Omental fat pad (tissue), 4 donors: ENCODE data around the gene CXCL1. TPM values are rescaled to one million over a fixed set of nuclear protein-coding genes. Genes with fewer than 3 reads are reported as not detected.

ENCODE experiments used
- ATAC-seq: fragments of 150-250 bp; one replicate; pipeline ENCODE4 v1.9.1; 2016; ENCODE audit warnings: mild to moderate bottlenecking, moderate library complexity; ENCODE audit not compliant: low FRiP score
- DNase-seq: peaks from one replicate; pipeline ENCODE4 v3.0.0-alpha.2; 2019; ENCODE audit warnings: low spot score
- CTCF ChIP-seq, 3 donors: fragments of 450-650 bp; IDR thresholded peaks; one replicate each; pipeline ENCODE4 v1.5.1; 2016 to 2017; ENCODE audit warnings: antibody characterized with exemption in 3 of 3, mild to moderate bottlenecking in 3 of 3, moderate library complexity in 2 of 3
- total RNA-seq, 4 donors: library from RNA; depleted of rRNA; stranded (reverse); fragments of >200 nt; gene quantifications; one replicate each; pipeline ENCODE4 v1.1.0, GENCODE V29; 2016

CXCL1 gene
- total RNA-seq, 4 donors from 2014 or later, result 2.7 to 114 (median 12.9) TPM

GRCh38 chr4:73856518-73856917 lies 12.7 kb upstream of the CXCL1 start:
- no peak for TF ChIP-seq CTCF (IDR thresholded peaks at IDR 0.05)
- DNase-seq (no peak), ATAC-seq (no peak)

DNA sequence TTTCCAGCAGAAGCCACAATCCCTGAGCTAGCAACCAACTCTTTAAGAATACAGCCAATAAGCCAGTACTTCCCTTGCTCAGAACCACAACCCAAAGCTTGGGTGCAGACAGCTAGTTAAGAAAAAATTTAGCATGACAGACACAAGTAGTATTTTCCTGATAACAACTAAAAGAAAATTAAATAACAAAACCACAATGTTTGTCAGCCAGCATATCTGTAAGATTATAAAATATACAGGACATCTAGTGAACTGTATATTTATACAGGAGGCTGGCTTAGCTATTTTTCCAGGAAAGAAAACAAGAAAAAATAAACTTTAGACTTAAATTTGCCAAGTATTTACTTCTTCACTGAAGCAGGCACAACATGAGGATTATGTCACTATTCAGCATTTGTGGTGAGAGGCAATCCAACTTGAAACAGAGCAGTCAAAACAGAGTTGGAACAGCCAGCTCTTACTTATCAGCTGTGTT lies 9.5 kb upstream of the CXCL1 start:
- no peak for TF ChIP-seq CTCF (IDR thresholded peaks at IDR 0.05)
- DNase-seq (no peak), ATAC-seq (no peak)

DNA sequence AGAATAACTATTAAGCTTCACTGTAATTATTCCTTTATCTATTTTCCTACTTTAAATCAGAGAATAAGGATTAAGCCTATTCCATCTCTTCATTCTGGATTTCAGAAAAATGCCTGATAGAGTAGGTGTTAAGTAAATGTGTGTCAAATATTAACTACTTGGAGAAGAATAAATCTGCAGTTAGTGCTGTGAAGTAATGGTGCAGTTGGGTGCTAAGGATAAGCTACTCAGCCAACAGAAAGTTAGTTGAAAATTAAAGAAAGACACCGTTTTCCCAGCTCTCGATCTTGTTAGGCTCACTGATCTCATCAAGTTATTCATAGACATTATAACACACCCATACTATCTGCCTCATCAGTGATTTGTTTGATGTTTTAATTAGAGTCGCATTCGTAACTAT lies 9.0 kb upstream of the CXCL1 start:
- DNase-seq (no peak), ATAC-seq (no peak)
- no peak for TF ChIP-seq CTCF (IDR thresholded peaks at IDR 0.05)

- no peak for ATAC-seq
- no peak for TF ChIP-seq CTCF (IDR thresholded peaks at IDR 0.05)
These were observed 8.3 kb upstream of the CXCL1 start for GRCh38 chr4:73860917-73861316.

DNA sequence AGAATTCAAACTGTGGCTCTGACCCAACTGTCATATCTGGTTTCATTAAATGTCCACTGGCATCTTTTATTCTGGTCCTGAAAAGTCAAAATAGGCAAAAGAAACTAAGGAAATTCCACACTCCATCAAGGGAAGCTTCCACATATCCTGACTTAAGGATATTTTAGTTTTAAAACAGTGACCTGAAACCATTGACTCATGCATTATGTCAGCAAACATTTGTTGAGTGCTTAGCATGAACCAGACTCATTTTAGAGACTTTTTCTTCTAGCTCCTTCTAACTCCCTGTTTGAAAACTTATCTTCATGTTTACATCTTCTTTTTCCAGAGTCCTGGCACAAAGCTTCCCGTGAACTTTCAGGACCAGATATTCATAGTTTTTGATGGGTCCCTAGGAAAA lies 6.9 kb upstream of the CXCL1 start:
- ATAC-seq (no peak), DNase-seq (no peak)
- no peak for TF ChIP-seq CTCF (IDR thresholded peaks at IDR 0.05)

More at GRCh38 chr4:73860917-73861316, 8.3 kb upstream of the CXCL1 start:
- no peak for DNase-seq

- DNase-seq, result no peak
- ATAC-seq, result no peak
- TF ChIP-seq CTCF (IDR thresholded peaks at IDR 0.05), result no peak
These were observed 4.8 kb upstream of the CXCL1 start for GRCh38 chr4:73864365-73864764.

- ATAC-seq, result peak; percentile 34
- DNase-seq, result no peak
- no peak for TF ChIP-seq CTCF (IDR thresholded peaks at IDR 0.05)
These were observed 4.2 kb upstream of the CXCL1 start for GRCh38 chr4:73864961-73865360.
